Stimulated activated naive B cell treated with anti-CD40 and anti-IgM and Interleukin-4, amounts not matched to agents 10 μg/mL and 1 μg/mL and 100 μg/mL, for 72 hours (primary cell): ENCODE results near the gene LTBP1.

ENCODE experiments used
- ATAC-seq, 2 donors: fragments of 150-1000 bp; cut with Tn5 transposase; replicated peaks; 2 replicates each; pipeline ENCODE4 v1.10.0; 2021; ENCODE audit warnings: moderate library complexity in 1 of 2
- DNase-seq: peaks from one replicate; pipeline ENCODE4 v3.0.0; 2021
- H3K27ac Mint-ChIP-seq: one replicate; pipeline ENCODE4 v1.8.0; 2022; ENCODE audit warnings: mild to moderate bottlenecking, mixed read lengths
- H3K27me3 Mint-ChIP-seq, 2 donors: one replicate each; pipeline ENCODE4 v1.8.0; 2022; ENCODE audit warnings: mixed read lengths in 2 of 2
- H3K36me3 Mint-ChIP-seq, 2 donors: one replicate each; pipeline ENCODE4 v1.8.0; 2022; ENCODE audit warnings: mixed read lengths in 2 of 2, mild to moderate bottlenecking in 1 of 2
- H3K4me1 Mint-ChIP-seq, 2 donors: one replicate each; pipeline ENCODE4 v1.8.0; 2022; ENCODE audit warnings: mixed read lengths in 2 of 2, mild to moderate bottlenecking in 1 of 2
- H3K4me3 Mint-ChIP-seq, 2 donors: one replicate each; pipeline ENCODE4 v1.8.0; 2022; ENCODE audit warnings: mild to moderate bottlenecking in 2 of 2, mixed read lengths in 2 of 2, moderate library complexity in 1 of 2
- H3K9me3 Mint-ChIP-seq, 2 donors: one replicate each; pipeline ENCODE4 v1.8.0; 2022; ENCODE audit warnings: mixed read lengths in 2 of 2, mild to moderate bottlenecking in 1 of 2

Gene LTBP1

DNA sequence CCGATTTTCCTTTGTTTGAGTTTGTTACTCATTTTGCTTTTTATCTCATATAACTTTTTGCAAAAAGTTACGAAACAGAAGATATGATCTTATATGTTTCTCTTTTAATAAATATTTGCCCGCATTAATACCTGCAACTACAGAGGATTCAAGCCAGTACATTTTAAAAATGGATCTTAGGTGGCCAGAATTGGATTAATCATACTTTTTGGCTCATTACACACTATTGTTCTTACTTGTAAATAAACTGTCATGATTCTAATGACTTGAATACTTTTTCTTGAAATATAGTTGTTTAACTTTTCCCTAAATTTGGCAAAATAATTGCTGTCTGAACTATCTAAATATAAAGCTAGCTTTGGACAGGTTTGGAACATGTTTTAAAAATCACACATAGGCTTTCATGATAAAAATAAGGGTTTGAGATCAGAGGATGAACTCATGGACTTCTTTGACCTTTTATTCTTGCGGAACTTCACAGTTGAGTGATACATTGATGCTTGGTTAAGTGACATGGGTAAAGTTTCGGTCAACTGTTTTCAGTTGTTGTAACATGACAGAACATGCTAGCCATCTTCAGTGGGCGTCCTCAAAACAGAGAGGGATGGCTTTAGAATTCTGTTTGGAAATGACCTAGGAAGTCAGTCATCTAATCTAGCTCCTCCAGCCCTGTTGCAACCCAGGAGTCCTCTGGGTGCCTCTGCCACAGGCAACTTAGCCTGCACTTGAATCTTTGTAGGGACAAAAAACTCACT lies 44.5 kb downstream of the LTBP1 start:
- ATAC-seq (no peak), DNase-seq (no peak)
- Mint-ChIP-seq H3K4me3 (no peak overlapping the region), H3K9me3 (peaks cover 0 to 5% of the 10 kb centered on the region in 2 donors), H3K4me1 (no peaks in the 10 kb centered on the region), H3K27me3 (peaks cover 10 to 18% of the 10 kb centered on the region in 2 donors), H3K36me3 (no peaks in the 10 kb centered on the region), H3K27ac (no peak overlapping the region)

DNA sequence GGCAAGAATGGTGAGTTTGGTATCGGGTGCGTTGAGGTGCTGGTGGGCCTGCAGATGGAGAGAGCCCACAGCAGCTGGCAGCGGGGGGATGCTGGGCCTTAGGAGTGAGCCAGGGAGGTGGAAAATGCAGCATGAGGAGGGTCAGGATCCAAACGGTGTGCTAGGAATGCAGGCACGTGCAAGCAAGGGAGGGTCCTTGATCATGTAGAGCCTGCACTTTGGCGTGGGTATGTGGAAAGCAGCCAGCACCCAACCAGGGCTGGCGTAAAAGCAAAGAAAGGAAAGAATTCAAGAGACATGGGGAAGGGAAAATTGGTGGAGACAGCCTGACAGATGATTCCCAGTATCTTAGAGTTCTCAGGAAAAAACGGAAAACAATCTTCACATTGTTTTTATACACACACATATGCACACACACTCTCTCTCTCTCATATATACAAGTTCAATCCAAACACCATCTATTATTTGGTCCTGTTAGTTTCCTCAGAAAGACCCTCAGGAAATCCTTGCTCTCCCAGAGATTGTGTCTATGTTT lies 46.3 kb downstream of the LTBP1 start:
- ATAC-seq, result no peak
- no peak overlapping the region for H3K27ac Mint-ChIP-seq

DNA sequence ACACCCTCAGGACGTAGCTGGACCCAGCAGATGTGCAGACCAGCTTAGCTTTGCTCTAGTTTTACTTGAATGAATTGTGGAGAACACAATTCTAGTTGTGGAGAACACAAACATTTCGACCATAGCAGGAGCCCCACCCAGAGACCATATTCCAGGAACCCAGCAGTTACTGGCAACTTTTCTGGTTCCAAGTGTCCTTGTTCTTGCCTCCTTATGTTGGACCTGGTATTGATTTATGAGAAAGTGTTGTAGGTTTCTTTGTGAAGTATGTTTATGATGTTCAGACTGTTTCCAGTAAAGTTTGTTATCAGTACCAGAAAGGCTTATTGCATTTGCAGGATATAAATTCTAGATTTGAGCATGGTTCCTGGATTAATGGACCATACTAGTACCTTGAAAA lies 51.0 kb downstream of the LTBP1 start:
- H3K4me1 Mint-ChIP-seq, result no peaks in the 10 kb centered on the region
- H3K36me3 Mint-ChIP-seq, result no peaks in the 10 kb centered on the region
- H3K9me3 Mint-ChIP-seq, result peaks cover 0 to 3% of the 10 kb centered on the region in 2 donors
- H3K4me3 Mint-ChIP-seq, result no peak overlapping the region
- no peak overlapping the region for H3K27ac Mint-ChIP-seq
- DNase-seq (no peak), ATAC-seq (no peak)
- H3K27me3 Mint-ChIP-seq, result peaks cover under 1 to 2% of the 10 kb centered on the region in 2 donors

More for the DNA sequence above, 46.3 kb downstream of the LTBP1 start:
- Mint-ChIP-seq H3K36me3 (no peaks in the 10 kb centered on the region), H3K27me3 (peaks cover 5 to 18% of the 10 kb centered on the region in 2 donors), H3K4me3 (no peak overlapping the region), H3K4me1 (no peaks in the 10 kb centered on the region), H3K9me3 (peaks cover 0 to 3% of the 10 kb centered on the region in 2 donors)
- no peak for DNase-seq

DNA sequence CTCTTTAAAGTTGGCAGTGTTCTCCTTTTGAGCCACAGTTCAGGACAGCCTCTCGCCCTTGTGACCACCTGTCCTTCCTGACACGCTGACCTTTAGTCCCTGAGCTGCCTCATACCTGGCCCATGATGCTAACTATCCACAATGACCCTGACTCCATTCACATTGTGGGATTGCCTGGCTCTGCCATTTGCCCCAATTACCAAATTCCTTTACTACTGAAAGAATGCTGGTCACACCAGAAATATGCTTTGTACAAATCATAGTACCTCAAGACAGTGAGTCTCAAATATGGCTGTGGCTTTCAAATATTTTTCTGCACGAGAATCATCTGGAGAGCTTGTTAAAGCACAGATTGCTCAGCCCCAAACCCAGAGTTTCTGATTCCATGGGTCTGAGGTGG lies 54.2 kb downstream of the LTBP1 start:
- DNase-seq (no peak), ATAC-seq (no peak)
- H3K9me3 Mint-ChIP-seq, result peaks cover 0 to 1% of the 10 kb centered on the region in 2 donors
- H3K27me3 Mint-ChIP-seq, result no peaks in the 10 kb centered on the region
- no peaks in the 10 kb centered on the region for H3K36me3 Mint-ChIP-seq
- H3K4me3 Mint-ChIP-seq, result no peak overlapping the region
- H3K27ac Mint-ChIP-seq, result no peak overlapping the region
- H3K4me1 Mint-ChIP-seq, result no peaks in the 10 kb centered on the region

DNA sequence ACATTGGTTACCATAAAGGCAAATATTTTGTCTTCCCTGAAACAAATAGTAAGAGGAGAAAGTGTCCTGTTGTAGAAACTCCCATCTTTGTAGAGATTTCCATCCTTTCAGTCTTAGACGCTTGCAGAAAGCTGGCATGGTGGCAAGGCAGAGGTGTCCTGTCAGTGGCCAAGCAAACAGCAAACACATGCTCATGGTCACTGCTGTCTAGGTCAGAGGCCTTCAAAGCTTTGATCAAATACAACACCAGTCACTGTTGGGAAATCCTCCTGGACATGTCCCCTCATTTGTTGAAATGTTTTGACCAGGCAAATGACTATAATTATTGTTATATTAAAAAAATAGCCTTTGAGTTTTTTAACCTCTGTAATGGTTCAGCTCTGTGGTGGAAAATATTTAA lies 55.1 kb downstream of the LTBP1 start:
- no peak for ATAC-seq
- Mint-ChIP-seq H3K4me3 (no peak overlapping the region), H3K4me1 (no peaks in the 10 kb centered on the region), H3K36me3 (no peaks in the 10 kb centered on the region), H3K27me3 (no peaks in the 10 kb centered on the region), H3K27ac (no peak overlapping the region), H3K9me3 (no peaks in the 10 kb centered on the region)
- DNase-seq, result no peak

DNA sequence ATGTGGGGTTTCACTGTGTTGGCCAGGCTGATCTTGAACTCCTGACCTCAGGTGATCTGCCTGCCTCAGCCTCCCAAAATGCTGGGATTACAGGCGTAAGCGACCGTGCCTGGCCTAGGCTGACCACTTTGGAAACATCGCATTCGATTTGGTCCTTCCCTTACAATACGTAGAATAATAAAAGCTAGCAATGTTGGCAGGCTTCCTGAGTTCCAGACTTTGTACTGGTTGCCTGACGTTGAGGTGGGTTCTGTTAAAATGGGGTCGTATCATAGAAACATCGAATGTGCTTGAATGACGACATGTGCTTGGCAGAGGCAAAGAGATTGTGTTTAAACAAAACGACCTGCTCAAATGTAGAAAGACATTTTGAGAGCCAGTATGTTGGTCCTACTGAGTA lies 56.1 kb downstream of the LTBP1 start:
- Mint-ChIP-seq H3K27me3 (no peaks in the 10 kb centered on the region), H3K4me3 (no peak overlapping the region), H3K36me3 (no peaks in the 10 kb centered on the region), H3K4me1 (no peaks in the 10 kb centered on the region), H3K9me3 (no peaks in the 10 kb centered on the region), H3K27ac (no peak overlapping the region)
- DNase-seq, result no peak
- ATAC-seq, result no peak

DNA sequence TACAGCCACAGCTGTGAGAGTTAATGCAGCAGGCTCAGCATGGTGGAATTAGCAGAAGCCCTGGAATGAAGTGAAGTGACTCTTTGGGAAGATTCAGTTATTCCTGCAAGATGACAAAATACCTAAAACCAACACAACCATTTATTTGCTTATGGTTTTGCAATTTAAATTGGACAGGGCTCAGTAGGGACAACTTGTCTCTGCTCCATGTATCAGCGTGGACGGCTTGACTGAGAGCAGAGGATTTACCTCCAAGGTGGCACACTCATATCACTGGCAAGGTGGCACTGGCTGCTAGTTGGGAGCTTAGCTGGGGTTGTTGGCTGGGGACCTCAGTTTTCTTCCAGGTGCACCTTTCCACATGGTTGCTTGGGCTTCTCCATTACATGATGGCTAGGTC lies 58.3 kb downstream of the LTBP1 start:
- ATAC-seq (no peak), DNase-seq (no peak)
- no peak overlapping the region for H3K27ac Mint-ChIP-seq
- H3K27me3 Mint-ChIP-seq, result peaks cover 5 to 14% of the 10 kb centered on the region in 2 donors
- no peaks in the 10 kb centered on the region for H3K9me3 Mint-ChIP-seq
- no peak overlapping the region for H3K4me3 Mint-ChIP-seq
- H3K4me1 Mint-ChIP-seq, result no peaks in the 10 kb centered on the region
- H3K36me3 Mint-ChIP-seq, result no peaks in the 10 kb centered on the region

DNA sequence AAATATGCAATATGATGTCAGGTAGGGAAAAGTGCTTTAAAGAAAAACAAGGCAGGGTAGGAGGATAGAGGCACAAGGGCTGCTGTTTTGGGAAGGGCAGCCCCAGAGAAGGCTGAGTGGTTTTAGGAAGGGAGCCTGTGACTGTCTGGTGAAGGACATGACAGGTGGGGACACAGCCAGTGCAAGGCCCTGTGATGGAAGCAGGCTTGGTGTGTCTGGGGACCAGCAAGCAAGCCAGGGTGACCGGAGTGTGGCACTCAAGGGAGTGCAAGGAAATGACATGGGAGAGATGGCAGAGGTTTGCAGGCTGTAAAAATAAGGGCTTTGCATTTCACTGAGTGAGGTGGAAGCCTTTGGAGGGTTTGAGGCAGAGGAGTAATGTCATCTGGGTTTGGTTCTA lies 62.0 kb downstream of the LTBP1 start:
- Mint-ChIP-seq H3K36me3 (no peaks in the 10 kb centered on the region), H3K27me3 (peaks cover 6 to 18% of the 10 kb centered on the region in 2 donors), H3K9me3 (no peaks in the 10 kb centered on the region), H3K4me3 (no peak overlapping the region), H3K27ac (no peak overlapping the region), H3K4me1 (no peaks in the 10 kb centered on the region)
- DNase-seq (no peak), ATAC-seq (no peak)

DNA sequence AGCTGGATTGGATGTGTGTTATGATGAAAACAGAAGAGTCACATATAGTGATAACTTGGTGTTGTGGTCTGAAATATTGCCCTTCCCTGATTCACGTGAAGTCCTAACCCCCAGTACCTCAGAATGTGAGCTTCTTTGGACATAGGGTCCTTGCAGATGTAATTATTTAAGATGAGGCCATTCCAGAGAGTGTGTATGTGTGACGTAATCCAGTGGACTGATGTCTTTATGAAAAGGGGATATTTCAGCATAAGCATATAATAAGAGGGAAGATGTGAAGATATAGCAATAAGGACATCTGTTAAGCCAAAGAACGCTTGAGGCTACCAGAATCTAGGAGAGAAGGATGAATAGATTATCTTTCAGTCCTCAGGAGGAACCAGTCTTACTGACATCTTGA lies 62.5 kb downstream of the LTBP1 start:
- no peak overlapping the region for H3K4me3 Mint-ChIP-seq
- H3K27ac Mint-ChIP-seq, result no peak overlapping the region
- ATAC-seq (no peak), DNase-seq (no peak)
- H3K36me3 Mint-ChIP-seq, result no peaks in the 10 kb centered on the region
- no peaks in the 10 kb centered on the region for H3K9me3 Mint-ChIP-seq
- no peaks in the 10 kb centered on the region for H3K4me1 Mint-ChIP-seq
- H3K27me3 Mint-ChIP-seq, result peaks cover 9 to 18% of the 10 kb centered on the region in 2 donors

DNA sequence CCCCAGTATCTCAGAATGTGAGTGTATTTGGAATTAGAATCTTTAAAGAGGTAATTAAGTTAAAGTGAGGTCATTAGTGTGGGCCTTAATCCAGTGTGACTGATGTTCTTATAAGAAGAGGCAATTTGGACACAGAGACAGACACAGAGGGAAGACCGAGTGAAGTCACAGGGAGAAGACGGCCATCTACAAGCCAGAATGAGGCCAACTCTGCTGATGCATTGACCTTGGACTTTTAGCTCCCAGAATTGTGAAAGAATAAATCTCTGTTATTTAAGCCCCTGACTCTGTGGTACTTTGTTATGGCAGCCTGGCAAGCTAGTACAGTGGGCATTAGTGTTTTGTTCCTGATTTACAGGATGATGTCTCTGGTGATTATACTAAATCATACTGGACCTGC lies 64.6 kb downstream of the LTBP1 start:
- Mint-ChIP-seq H3K36me3 (no peaks in the 10 kb centered on the region), H3K4me3 (no peak overlapping the region), H3K9me3 (no peaks in the 10 kb centered on the region), H3K4me1 (no peaks in the 10 kb centered on the region), H3K27ac (no peak overlapping the region), H3K27me3 (peaks cover 9 to 18% of the 10 kb centered on the region in 2 donors)
- no peak for DNase-seq
- no peak for ATAC-seq

DNA sequence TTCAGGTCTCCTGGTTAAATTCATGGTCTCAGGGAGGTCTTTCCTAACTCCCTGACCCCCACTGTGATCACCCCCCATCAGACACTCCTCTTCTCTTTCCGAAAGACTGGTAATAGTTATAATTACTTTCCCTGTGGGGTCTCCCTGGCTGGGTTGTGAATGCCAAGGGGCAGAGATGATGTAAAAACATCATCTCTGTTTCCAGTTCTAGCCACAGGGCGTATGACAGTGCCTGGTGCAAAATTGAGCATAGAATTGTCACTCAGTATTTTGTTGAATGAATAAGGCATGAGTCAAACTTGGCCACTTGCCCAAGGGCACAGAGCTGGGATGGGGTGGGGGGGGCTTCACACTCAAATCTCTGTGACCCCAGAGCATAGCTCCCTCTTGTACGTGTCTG lies 65.2 kb downstream of the LTBP1 start:
- H3K4me1 Mint-ChIP-seq, result no peaks in the 10 kb centered on the region
- H3K9me3 Mint-ChIP-seq, result no peaks in the 10 kb centered on the region
- DNase-seq (no peak), ATAC-seq (no peak)
- no peaks in the 10 kb centered on the region for H3K36me3 Mint-ChIP-seq
- H3K4me3 Mint-ChIP-seq, result no peak overlapping the region
- H3K27me3 Mint-ChIP-seq, result peaks cover 9 to 18% of the 10 kb centered on the region in 2 donors
- no peak overlapping the region for H3K27ac Mint-ChIP-seq

DNA sequence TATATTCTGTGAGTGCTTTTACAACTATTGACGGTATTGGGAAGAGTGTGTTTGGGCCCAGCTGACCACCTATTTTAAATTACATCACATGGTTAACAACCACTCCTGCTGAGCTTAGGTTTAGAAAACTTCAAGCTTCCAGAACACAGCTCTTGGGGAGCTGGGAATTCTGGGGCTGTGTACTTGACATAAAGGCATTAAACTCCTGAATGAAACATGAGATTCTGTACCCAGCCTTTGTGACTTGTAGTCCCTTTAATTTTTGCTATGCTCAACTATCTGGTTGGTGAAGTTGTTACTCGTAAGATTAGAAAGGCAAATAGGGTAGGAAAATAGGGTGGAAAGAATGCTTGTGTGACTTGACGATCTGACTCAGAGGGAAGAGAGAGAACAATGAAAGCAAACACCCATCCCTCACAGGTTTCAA lies 66.9 kb downstream of the LTBP1 start:
- no peak for DNase-seq
- Mint-ChIP-seq H3K27me3 (peaks cover 9 to 15% of the 10 kb centered on the region in 2 donors), H3K4me1 (no peaks in the 10 kb centered on the region), H3K4me3 (no peak overlapping the region), H3K9me3 (no peaks in the 10 kb centered on the region), H3K27ac (no peak overlapping the region), H3K36me3 (no peaks in the 10 kb centered on the region)
- ATAC-seq, result no peak

DNA sequence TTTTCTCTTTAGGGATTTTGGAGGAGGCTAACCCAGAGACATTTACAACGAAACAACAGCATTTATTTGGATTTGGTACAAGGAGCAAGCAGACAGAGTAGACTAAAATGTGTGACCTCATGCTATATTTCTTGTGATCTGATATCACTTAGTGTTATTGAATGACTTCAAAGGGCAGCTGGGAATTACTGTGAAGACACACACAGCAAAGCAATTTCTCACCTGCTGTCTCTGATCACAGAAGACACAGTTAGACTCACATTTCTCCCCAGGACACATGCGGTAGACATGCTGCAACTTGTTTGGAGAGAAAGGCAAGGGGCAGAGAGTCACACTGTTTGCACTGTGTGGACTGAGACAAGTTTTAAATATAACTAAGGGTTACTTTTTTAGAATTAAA lies 67.5 kb downstream of the LTBP1 start:
- Mint-ChIP-seq H3K27ac (no peak overlapping the region), H3K36me3 (no peaks in the 10 kb centered on the region), H3K4me3 (no peak overlapping the region), H3K4me1 (no peaks in the 10 kb centered on the region), H3K9me3 (no peaks in the 10 kb centered on the region), H3K27me3 (peaks cover 9 to 10% of the 10 kb centered on the region in 2 donors)
- ATAC-seq, result no peak
- DNase-seq, result no peak

DNA sequence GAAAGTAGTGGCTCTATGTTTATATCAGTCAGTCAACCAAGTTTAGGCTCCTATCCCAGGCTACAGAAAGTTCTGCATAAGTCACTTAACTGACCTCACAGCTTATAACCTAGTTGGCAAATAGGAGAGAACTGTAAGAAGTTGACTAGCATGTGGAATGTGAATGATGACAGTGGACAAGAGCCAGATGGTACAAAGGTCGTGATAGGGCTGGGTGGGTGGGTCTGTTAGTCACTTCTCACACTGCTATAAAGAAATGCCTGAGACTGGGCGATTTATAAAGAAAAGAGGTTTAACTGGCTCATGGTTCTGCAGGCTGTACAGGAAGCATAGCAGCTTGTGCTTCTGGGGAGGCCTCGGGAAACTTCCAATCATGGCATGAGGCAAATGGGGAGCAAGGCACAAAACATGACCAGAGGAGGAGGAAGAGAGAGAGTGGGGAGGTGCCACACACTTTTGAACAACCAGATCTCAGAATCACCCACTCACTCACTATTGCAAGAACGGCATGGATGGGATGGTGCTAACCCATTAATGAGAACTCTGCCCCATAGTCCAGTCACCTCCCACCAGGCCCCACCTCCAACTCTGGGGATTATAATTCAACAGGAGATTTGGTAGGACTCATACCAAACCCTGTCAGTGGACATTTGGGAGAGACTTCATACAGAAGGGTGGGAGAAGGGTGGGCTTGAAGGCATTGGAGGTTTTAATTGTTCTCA lies 68.8 kb downstream of the LTBP1 start:
- no peaks in the 10 kb centered on the region for H3K4me1 Mint-ChIP-seq
- peaks cover 0 to 5% of the 10 kb centered on the region in 2 donors for H3K27me3 Mint-ChIP-seq
- H3K9me3 Mint-ChIP-seq, result no peaks in the 10 kb centered on the region
- ATAC-seq, result no peak
- no peak overlapping the region for H3K27ac Mint-ChIP-seq
- DNase-seq, result no peak
- H3K36me3 Mint-ChIP-seq, result no peaks in the 10 kb centered on the region
- no peak overlapping the region for H3K4me3 Mint-ChIP-seq

DNA sequence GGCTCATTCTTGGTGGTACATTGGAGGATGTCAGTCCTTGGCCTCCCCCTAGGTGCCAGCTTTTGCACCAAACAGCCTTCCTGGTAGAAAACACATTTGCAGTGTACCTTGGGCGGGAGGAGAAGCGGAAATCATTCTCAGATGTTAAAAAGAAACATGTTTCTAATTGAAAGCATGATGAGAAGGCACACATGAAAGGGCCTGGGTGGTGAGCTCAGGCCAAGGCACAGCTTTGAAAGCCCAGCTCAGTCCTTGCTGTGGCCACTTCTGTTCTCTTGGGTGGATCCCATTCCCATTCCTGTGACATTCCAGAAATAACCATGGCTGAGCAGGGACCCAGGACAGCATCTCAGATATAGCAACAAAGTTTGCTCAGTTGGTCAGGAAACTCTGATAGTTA lies 71.5 kb downstream of the LTBP1 start:
- Mint-ChIP-seq H3K4me1 (no peaks in the 10 kb centered on the region), H3K4me3 (no peak overlapping the region), H3K36me3 (no peaks in the 10 kb centered on the region), H3K27ac (no peak overlapping the region), H3K9me3 (no peaks in the 10 kb centered on the region), H3K27me3 (peaks cover 0 to 17% of the 10 kb centered on the region in 2 donors)
- ATAC-seq, result no peak
- no peak for DNase-seq
